Prostate gland (tissue), 2 donors: Measurements from ENCODE around the gene BBC3.

Experiments used
- CTCF ChIP-seq, 4 experiments: fragments of 200-600 bp in 2 of 4; fragments of 450-650 bp in 2 of 4; sonication (generic) in 2 of 4; IDR thresholded peaks; 1 replicate in 3 of 4; 2 replicates in 1 of 4; pipeline ENCODE4 v1.5.1; 2016 to 2019; ENCODE audit warnings: antibody characterized with exemption in 4 of 4, mild to moderate bottlenecking in 2 of 4, moderate library complexity in 2 of 4
- POLR2AphosphoS5 ChIP-seq: sonication (generic); formaldehyde crosslinking; IDR thresholded peaks from one replicate; pipeline ENCODE4 v1.6.1; 2017; ENCODE audit warnings: antibody characterized with exemption

GRCh38 chr19:47269596-47269995, 38.6 kb upstream of the BBC3 start:
- TF ChIP-seq CTCF (IDR thresholded peaks at IDR 0.05) = no peak
- TF ChIP-seq POLR2AphosphoS5 = no peak
